IMR-90 (cell line): ENCODE data around the gene ALDH5A1. TPM values are rescaled to one million over a fixed set of nuclear protein-coding genes. Genes with fewer than 3 reads are reported as not detected.

Experiments
- ATAC-seq: fragments of 200-7000 bp; cut with Tn5 transposase; 2 replicates; pipeline ENCODE4 v1.9.1; 2020; ENCODE audit warnings: low read depth, mild to moderate bottlenecking, moderate library complexity
- BruUV-seq: library from RNA; stranded (reverse); fragments of 400-500 nt; replicated peaks from 2 replicates; lab custom pipeline; 2021; lab: Mats Ljungman, UMichigan
- CTCF ChIA-PET: fragments of 300-600 bp; formaldehyde crosslinking; extraction: SDS; loops from one replicate; lab custom pipeline; 2021; ENCODE audit warnings: antibody characterized with exemption; lab: Yijun Ruan, JAX
- POLR2A ChIA-PET: fragments of 300-600 bp; sonication (Branson Sonifier 250); formaldehyde crosslinking; loops from one replicate; lab custom pipeline; 2022; ENCODE audit warnings: antibody characterized with exemption; ENCODE audit not compliant: unreplicated experiment; lab: Charles Lee
- DNase-seq: peaks from one replicate; pipeline ENCODE4 v3.0.0; 2013
- H2AFZ ChIP-seq: replicated peaks from 2 replicates; pipeline ENCODE3; 2013; ENCODE audit warnings: low read length, mild to moderate bottlenecking; ENCODE audit not compliant: poor library complexity
- H2AK5ac ChIP-seq: 2 replicates; pipeline ENCODE4 v1.6.1; 2013; ENCODE audit warnings: low read depth, low read length, inconsistent platforms
- H2AK9ac ChIP-seq: replicated peaks from 2 replicates; pipeline ENCODE3; 2013; ENCODE audit warnings: mild to moderate bottlenecking, low read depth, low read length, moderate library complexity; ENCODE audit not compliant: poor library complexity
- H2BK120ac ChIP-seq: 2 replicates; pipeline ENCODE4 v1.6.1; 2013; ENCODE audit warnings: low read depth, low read length, inconsistent platforms
- H2BK15ac ChIP-seq: 3 replicates; pipeline ENCODE4 v1.6.1; 2013; ENCODE audit warnings: low read depth, low read length, inconsistent platforms
- H2BK20ac ChIP-seq: 2 replicates; pipeline ENCODE4 v1.6.1; 2013; ENCODE audit warnings: low read depth, mild to moderate bottlenecking, inconsistent platforms, low read length, moderate library complexity
- H2BK5ac ChIP-seq: 2 replicates; pipeline ENCODE4 v1.6.1; 2013; ENCODE audit warnings: mild to moderate bottlenecking, low read depth, low read length, inconsistent platforms; ENCODE audit not compliant: poor library complexity, severe bottlenecking
- H3K14ac ChIP-seq: replicated peaks from 2 replicates; pipeline ENCODE4 v1.6.1; 2013; ENCODE audit warnings: low read depth, low read length, inconsistent platforms
- H3K18ac ChIP-seq: 2 replicates; pipeline ENCODE4 v1.6.1; 2013; ENCODE audit warnings: low read depth, low read length, control low read depth
- H3K23ac ChIP-seq: 2 replicates; pipeline ENCODE4 v1.6.1; 2013; ENCODE audit warnings: low read depth, low read length, inconsistent platforms
- H3K27ac ChIP-seq: 2 replicates; pipeline ENCODE4 v1.5.1; 2013; ENCODE audit warnings: mild to moderate bottlenecking, control low read depth, low read length; ENCODE audit not compliant: insufficient read depth
- H3K27me3 ChIP-seq: 2 replicates; pipeline ENCODE4 v1.6.1; 2013; ENCODE audit warnings: low read length; ENCODE audit not compliant: control insufficient read depth, insufficient read depth
- H3K36me3 ChIP-seq: 2 replicates; pipeline ENCODE4 v1.6.1; 2013; ENCODE audit warnings: low read length, mixed read lengths; ENCODE audit not compliant: control insufficient read depth, insufficient read depth
- H3K4ac ChIP-seq: 2 replicates; pipeline ENCODE4 v1.6.1; 2013; ENCODE audit warnings: low read depth, low read length, inconsistent platforms
- H3K4me1 ChIP-seq: 2 replicates; pipeline ENCODE4 v1.6.1; 2013; ENCODE audit warnings: low read length, mixed read lengths; ENCODE audit not compliant: control insufficient read depth, insufficient read depth
- H3K4me2 ChIP-seq: 2 replicates; pipeline ENCODE4 v1.6.1; 2013; ENCODE audit warnings: low read depth, mild to moderate bottlenecking, control low read depth, low read length, moderate library complexity
- H3K4me3 ChIP-seq: 2 replicates; pipeline ENCODE4 v1.5.1; 2013; ENCODE audit warnings: low read depth, mild to moderate bottlenecking, control low read depth, low read length, moderate library complexity; ENCODE audit not compliant: insufficient read depth
- H3K56ac ChIP-seq: 2 replicates; pipeline ENCODE4 v1.6.1; 2013; ENCODE audit warnings: low read length, inconsistent platforms; ENCODE audit not compliant: insufficient read depth; ENCODE audit errors: extremely low read depth
- H3K79me1 ChIP-seq, 2 experiments: 2 replicates each; pipeline ENCODE4 v1.6.1; 2013; ENCODE audit warnings: low read length in 2 of 2, inconsistent platforms in 1 of 2, low read depth in 1 of 2
- H3K9ac ChIP-seq: 2 replicates; pipeline ENCODE4 v1.6.1; 2013; ENCODE audit warnings: low read depth, low read length, control low read depth
- H3K9me1 ChIP-seq: 2 replicates; pipeline ENCODE4 v1.6.1; 2013; ENCODE audit warnings: low read length, inconsistent platforms; ENCODE audit not compliant: insufficient read depth
- H3K9me3 ChIP-seq: 2 replicates; pipeline ENCODE4 v1.6.1; 2013; ENCODE audit warnings: low read length; ENCODE audit not compliant: control insufficient read depth, insufficient read depth
- H4K20me1 ChIP-seq: 2 replicates; pipeline ENCODE4 v1.6.1; 2013; ENCODE audit warnings: low read length, inconsistent platforms; ENCODE audit not compliant: insufficient read depth
- H4K5ac ChIP-seq: 2 replicates; pipeline ENCODE4 v1.6.1; 2013; ENCODE audit warnings: mild to moderate bottlenecking, low read depth, low read length, control low read depth
- H4K8ac ChIP-seq, 2 experiments: 2 replicates each; pipeline ENCODE4 v1.6.1; 2013; ENCODE audit warnings: low read depth in 2 of 2, low read length in 2 of 2, control low read depth in 1 of 2, inconsistent platforms in 1 of 2
- H4K91ac ChIP-seq: 2 replicates; pipeline ENCODE4 v1.6.1; 2013; ENCODE audit warnings: low read depth, low read length, inconsistent platforms; ENCODE audit not compliant: insufficient read depth
- BHLHE40 ChIP-seq: fragments of 150-350 bp; IDR thresholded peaks from 2 replicates; pipeline ENCODE4 v1.6.1; 2016; ENCODE audit warnings: mild to moderate bottlenecking, low read depth, low read length
- CEBPB ChIP-seq: IDR thresholded peaks from 2 replicates; pipeline ENCODE4 v1.6.1; 2012; ENCODE audit warnings: low read depth, low read length, improper control_type of control experiment
- CHD1 ChIP-seq: IDR thresholded peaks from 2 replicates; pipeline ENCODE4 v1.6.1; 2012; ENCODE audit warnings: low read depth, low read length, improper control_type of control experiment
- CTCF ChIP-seq: conservative IDR thresholded peaks from 2 replicates; pipeline ENCODE4 v1.5.1; 2012; ENCODE audit warnings: mild to moderate bottlenecking, low read depth, low read length, improper control_type of control experiment
- ELK1 ChIP-seq: fragments of 150-350 bp; IDR thresholded peaks from 2 replicates; pipeline ENCODE4 v1.6.1; 2016; ENCODE audit warnings: low read depth, mild to moderate bottlenecking, low read length, moderate library complexity, borderline replicate concordance
- FOS ChIP-seq: fragments of 150-350 bp; IDR thresholded peaks from 2 replicates; pipeline ENCODE4 v1.6.1; 2016; ENCODE audit warnings: low read depth, low read length
- MAFK ChIP-seq: IDR thresholded peaks from 2 replicates; pipeline ENCODE4 v1.6.1; 2012; ENCODE audit warnings: low read depth, low read length, improper control_type of control experiment
- MAZ ChIP-seq: IDR thresholded peaks from 2 replicates; pipeline ENCODE4 v1.6.1; 2012; ENCODE audit warnings: low read depth, mild to moderate bottlenecking, low read length, improper control_type of control experiment, moderate library complexity, borderline replicate concordance
- MXI1 ChIP-seq: IDR thresholded peaks from 2 replicates; pipeline ENCODE4 v1.6.1; 2012; ENCODE audit warnings: low read depth, mild to moderate bottlenecking, low read length, moderate library complexity, borderline replicate concordance
- NFE2L2 ChIP-seq: fragments of 150-350 bp; IDR thresholded peaks from 2 replicates; pipeline ENCODE4 v1.6.1; 2016; ENCODE audit warnings: low read depth, mild to moderate bottlenecking, low read length
- POLR2A ChIP-seq: IDR thresholded peaks from 2 replicates; pipeline ENCODE4 v1.6.1; 2012; ENCODE audit warnings: mild to moderate bottlenecking, low read depth, low read length
- RAD21 ChIP-seq: IDR thresholded peaks from 2 replicates; pipeline ENCODE4 v1.6.1; 2012; ENCODE audit warnings: low read length, improper control_type of control experiment
- RCOR1 ChIP-seq: IDR thresholded peaks from 2 replicates; pipeline ENCODE4 v1.6.1; 2012; ENCODE audit warnings: mild to moderate bottlenecking, low read length, improper control_type of control experiment; ENCODE audit not compliant: insufficient replicate concordance
- RFX5 ChIP-seq: IDR thresholded peaks from 2 replicates; pipeline ENCODE4 v1.8.0; 2012; ENCODE audit warnings: low read depth, mild to moderate bottlenecking, low read length, moderate library complexity
- SMC3 ChIP-seq: fragments of 150-350 bp; IDR thresholded peaks from 2 replicates; pipeline ENCODE4 v1.6.1; 2016; ENCODE audit warnings: low read depth, mild to moderate bottlenecking, antibody characterized with exemption, low read length, moderate library complexity
- USF2 ChIP-seq: fragments of 150-350 bp; IDR thresholded peaks from 2 replicates; pipeline ENCODE4 v1.6.1; 2017; ENCODE audit warnings: mild to moderate bottlenecking, antibody characterized with exemption, low read length, low read depth
- WGBS, 2 experiments: methylation state at CpG; one replicate each; pipeline versions ENCODE4 v1.1.5 to v1.1.7; 2013; ENCODE audit warnings: missing lambda C conversion rate in 2 of 2; ENCODE audit not compliant: insufficient read length in 1 of 2; ENCODE audit errors: extremely low coverage in 2 of 2; 5-methylcytosine and 5-hydroxymethylcytosine counted together
- dilution Hi-C: fragments of 300-500 bp; cut with HindIII; formaldehyde crosslinking; loops from one replicate; pipeline ENCODE4 v1.14.3; 2018; ENCODE audit warnings: low sequenced_read_pairs; ENCODE audit not compliant: unreplicated experiment
- in situ Hi-C: fragments of 300-500 bp; cut with MboI; formaldehyde crosslinking; loops from 3 replicates; pipeline ENCODE4 v1.14.3; 2019; ENCODE audit warnings: low sequenced_read_pairs, inconsistent platforms, mixed read lengths
- intact Hi-C: fragments of 100-400 bp; cut with micrococcal nuclease; formaldehyde crosslinking; loops from 2 replicates; pipeline ENCODE4 v1.10.0; 2022
- polyA plus RNA-seq, 3 experiments: library from polyadenylated mRNA; depleted of rRNA; stranded (reverse); fragments of >200 nt; gene quantifications; 2 replicates each; pipeline ENCODE4 v1.2.3, GENCODE V29; 2012; ENCODE audit warnings: low replicate concordance in 1 of 3
- total RNA-seq: library from RNA; depleted of rRNA; stranded (reverse); fragments of >200 nt; gene quantifications from 2 replicates; pipeline ENCODE4 v1.2.3, GENCODE V29; 2012

The ALDH5A1 gene
- total and polyA plus RNA-seq, 2 of the 4 experiments (the other 2 are of a cell fraction), result 0.36 to 0.48 TPM

GRCh38 chr6:24568683-24569082, 73.9 kb downstream of the ALDH5A1 start:
- dilution Hi-C loops (no loop called here), in situ Hi-C loops (no loop called here), intact Hi-C loops (no loop called here)
- Histone ChIP-seq H3K9ac (no peak overlapping the region), H3K56ac (no peak overlapping the region), H3K18ac (no peak overlapping the region), H2BK5ac (no peak overlapping the region), H3K79me1 (no peaks in the 10 kb centered on the region), H4K20me1 (no peaks in the 10 kb centered on the region), H3K4me3 (no peak overlapping the region), H3K9me1 (no peaks in the 10 kb centered on the region), H3K14ac (no peak overlapping the region), H2BK20ac (no peak overlapping the region), H3K4ac (no peak overlapping the region), H3K36me3 (no peaks in the 10 kb centered on the region), H2AFZ (peak overlapping the region; percentile 53), H4K8ac (no peak overlapping the region), H3K4me1 (no peaks in the 10 kb centered on the region), H3K27me3 (peaks cover 14% of the 10 kb centered on the region), H2AK5ac (no peak overlapping the region), H3K9me3 (no peaks in the 10 kb centered on the region), H4K5ac (no peak overlapping the region), H3K27ac (no peak overlapping the region), H4K91ac (no peak overlapping the region), H3K23ac (no peak overlapping the region), H2BK120ac (no peak overlapping the region), H2AK9ac (no peak overlapping the region), H3K4me2 (no peak overlapping the region), H2BK15ac (no peak overlapping the region)
- no TSS peak for BruUV-seq
- ATAC-seq, result no peak
- ChIA-PET CTCF (interaction anchor here (1.0 kb wide), 1 partner anchor 13 kb away, joined by 5 read pairs; no protein-coding TSS in a partner anchor), POLR2A (no interaction called here)
- no peak for DNase-seq
- no CpG with 5 or more reads among the region's 4 CpGs for WGBS, 2 experiments
- no peak for TF ChIP-seq BHLHE40
- TF ChIP-seq RCOR1, result no peak
- no peak for TF ChIP-seq MAZ
- TF ChIP-seq CEBPB, result no peak
- no peak for TF ChIP-seq RAD21
- TF ChIP-seq SMC3, result no peak
- TF ChIP-seq POLR2A, result no peak
- no peak for TF ChIP-seq NFE2L2
- no peak for TF ChIP-seq MXI1
- TF ChIP-seq USF2, result no peak
- TF ChIP-seq ELK1, result no peak
- no peak for TF ChIP-seq MAFK
- no peak for TF ChIP-seq CTCF
- no peak for TF ChIP-seq CHD1
- TF ChIP-seq FOS, result no peak
- no peak for TF ChIP-seq RFX5
